Vagina (tissue), 2 donors: ENCODE data around the gene RANBP3.

Experiments
- CTCF ChIP-seq, 3 experiments: fragments of 450-650 bp in 2 of 3; fragments of 200-600 bp in 1 of 3; sonication (generic) in 1 of 3; IDR thresholded peaks; one replicate each; pipeline ENCODE4 v1.5.1; 2017 to 2019; ENCODE audit warnings: antibody characterized with exemption in 3 of 3, mild to moderate bottlenecking in 2 of 3, moderate library complexity in 2 of 3
- POLR2AphosphoS5 ChIP-seq, 2 donors: sonication (generic); formaldehyde crosslinking; IDR thresholded peaks; one replicate each; pipeline ENCODE4 v1.9.0; 2017; ENCODE audit warnings: antibody characterized with exemption in 2 of 2, mild to moderate bottlenecking in 2 of 2, low read depth in 1 of 2; ENCODE audit not compliant: insufficient read depth in 1 of 2

- no peak for TF ChIP-seq CTCF (IDR thresholded peaks at IDR 0.05)
- TF ChIP-seq POLR2AphosphoS5 (IDR thresholded peaks at IDR 0.05; ENCODE audit: insufficient read depth in 1 of 2, low read depth in 1 of 2) = no peak
These were observed 63.6 kb downstream of the RANBP3 start for GRCh38 chr19:5914358-5914774.
